DND-41 (cell line): ENCODE data around the gene OSTC.

Source experiments
- ATAC-seq: fragments of 200-7000 bp; cut with Tn5 transposase; 3 replicates; pipeline ENCODE4 v1.9.1; 2021; ENCODE audit warnings: low read depth; ENCODE audit not compliant: insufficient read depth
- DNase-seq: peaks from one replicate; pipeline ENCODE4 v3.0.0-alpha.2; 2020
- H2AFZ ChIP-seq: 2 replicates; pipeline ENCODE4 v1.6.0; 2012; ENCODE audit warnings: low read depth, low read length
- H3K27ac ChIP-seq: 2 replicates; pipeline ENCODE4 v1.5.1; 2012; ENCODE audit warnings: low read length, inconsistent platforms
- H3K27me3 ChIP-seq: fragments of 200-600 bp; sonication (generic); 2 replicates; pipeline ENCODE4 v1.6.0; 2012; ENCODE audit warnings: low read length, mild to moderate bottlenecking, inconsistent platforms; ENCODE audit not compliant: insufficient read depth, poor library complexity
- H3K36me3 ChIP-seq: 2 replicates; pipeline ENCODE4 v1.5.1; 2012; ENCODE audit warnings: low read length, inconsistent platforms; ENCODE audit not compliant: insufficient read depth
- H3K4me1 ChIP-seq: 2 replicates; pipeline ENCODE4 v1.5.1; 2012; ENCODE audit warnings: mild to moderate bottlenecking, low read length; ENCODE audit not compliant: insufficient read depth
- H3K4me2 ChIP-seq: 2 replicates; pipeline ENCODE4 v1.6.0; 2012; ENCODE audit warnings: mild to moderate bottlenecking, moderate library complexity, low read length, inconsistent platforms; ENCODE audit not compliant: insufficient read depth
- H3K4me3 ChIP-seq, 2 experiments: fragments of 200-600 bp in 1 of 2; shearing (Covaris generic) in 1 of 2; 2 replicates each; pipeline ENCODE4 v1.5.1; 2012 to 2016; ENCODE audit warnings: inconsistent platforms in 2 of 2, low read length in 2 of 2, mild to moderate bottlenecking in 2 of 2, low read depth in 1 of 2, moderate library complexity in 1 of 2
- H3K79me2 ChIP-seq: 2 replicates; pipeline ENCODE4 v1.6.0; 2012; ENCODE audit warnings: low read length, inconsistent platforms; ENCODE audit not compliant: insufficient read depth
- H3K9ac ChIP-seq: 2 replicates; pipeline ENCODE4 v1.6.0; 2012; ENCODE audit warnings: low read depth, mild to moderate bottlenecking, inconsistent platforms, low read length, moderate library complexity
- H3K9me3 ChIP-seq: 2 replicates; pipeline ENCODE4 v1.5.1; 2012; ENCODE audit warnings: low read length, moderate library complexity, mild to moderate bottlenecking, inconsistent platforms; ENCODE audit not compliant: insufficient read depth, severe bottlenecking
- H4K20me1 ChIP-seq: 2 replicates; pipeline ENCODE4 v1.6.0; 2012; ENCODE audit warnings: low read length; ENCODE audit not compliant: insufficient read depth
- CTCF ChIP-seq: IDR thresholded peaks from 2 replicates; pipeline ENCODE4 v1.5.1; 2012; ENCODE audit warnings: borderline replicate concordance, low read length, moderate library complexity, mild to moderate bottlenecking; ENCODE audit not compliant: poor library complexity, severe bottlenecking; ENCODE audit errors: extremely low read depth
- EZH2 ChIP-seq: IDR thresholded peaks from 3 replicates; pipeline ENCODE4 v1.6.1; 2012; ENCODE audit warnings: borderline replicate concordance, low read depth, mild to moderate bottlenecking, moderate library complexity, low read length, inconsistent platforms; ENCODE audit not compliant: severe bottlenecking

OSTC gene

GRCh38 chr4:108700081-108700757 lies 49.8 kb downstream of the OSTC start:
- no peak for ATAC-seq
- H3K27ac ChIP-seq: no peak overlapping the region

GRCh38 chr4:108702960-108703359 lies 52.6 kb downstream of the OSTC start:
- no peaks in the 10 kb centered on the region for H3K9me3 ChIP-seq
- no peaks in the 10 kb centered on the region for H4K20me1 ChIP-seq
- peak; percentile 30 for DNase-seq
- H3K36me3 ChIP-seq: no peaks in the 10 kb centered on the region
- TF ChIP-seq EZH2: no peak
- no peak for TF ChIP-seq CTCF
- no peaks in the 10 kb centered on the region for H3K79me2 ChIP-seq
- peak overlapping the region; percentile 33; the same call in 1 of the 2 replicates for H3K4me2 ChIP-seq
- H3K27me3 ChIP-seq: no peaks in the 10 kb centered on the region
- H3K4me3 ChIP-seq: no peak overlapping the region
- peak overlapping the region; percentile 6; the same call in 1 of the 2 replicates for H3K9ac ChIP-seq
- H3K27ac ChIP-seq: peak overlapping the region; percentile 1
- peak; percentile 96 for ATAC-seq
- H3K4me1 ChIP-seq: peaks cover 21% of the 10 kb centered on the region
- H2AFZ ChIP-seq: peak overlapping the region; percentile 52; the same call in 1 of the 2 replicates

More at GRCh38 chr4:108700081-108700757, 49.8 kb downstream of the OSTC start:
- no peak overlapping the region for H3K4me3 ChIP-seq
- no peaks in the 10 kb centered on the region for H3K9me3 ChIP-seq
- H3K27me3 ChIP-seq: no peaks in the 10 kb centered on the region
- H4K20me1 ChIP-seq: no peaks in the 10 kb centered on the region
- DNase-seq: no peak
- peaks cover 21% of the 10 kb centered on the region for H3K4me1 ChIP-seq
- no peak overlapping the region for H3K4me2 ChIP-seq
- TF ChIP-seq EZH2 (no peak), CTCF (no peak)
- no peak overlapping the region for H2AFZ ChIP-seq
- no peak overlapping the region for H3K9ac ChIP-seq
- no peaks in the 10 kb centered on the region for H3K36me3 ChIP-seq
- H3K79me2 ChIP-seq: no peaks in the 10 kb centered on the region

GRCh38 chr4:108703370-108703769 lies 53.0 kb downstream of the OSTC start:
- Histone ChIP-seq H3K4me3 (no peak overlapping the region), H3K9me3 (no peaks in the 10 kb centered on the region), H3K27me3 (no peaks in the 10 kb centered on the region), H2AFZ (no peak overlapping the region), H3K36me3 (no peaks in the 10 kb centered on the region), H3K27ac (peak overlapping the region; percentile 1; the same call in 1 of the 2 replicates), H3K4me1 (peaks cover 21% of the 10 kb centered on the region), H4K20me1 (no peaks in the 10 kb centered on the region), H3K4me2 (0 out of 2 replicates have a peak overlapping the region, but pooled peaks have one; percentile 33), H3K79me2 (no peaks in the 10 kb centered on the region), H3K9ac (no peak overlapping the region)
- ATAC-seq (0 out of 3 replicates have a peak, but pooled peaks have one; percentile 9), DNase-seq (no peak)
- TF ChIP-seq CTCF (no peak), EZH2 (no peak)
